HG03025 (cell line): ENCODE data around the gene ZNF777.

Experiments
- ATAC-seq: cut with Tn5 transposase; IDR thresholded peaks from one replicate; pipeline ENCODE4 v1.9.1; 2021; ENCODE audit warnings: mild to moderate bottlenecking, moderate library complexity; ENCODE audit not compliant: unreplicated experiment, low FRiP score

Gene ZNF777

GRCh38 chr7:149477494-149478443, 16.9 kb upstream of the ZNF777 start:
- no peak for ATAC-seq

DNA sequence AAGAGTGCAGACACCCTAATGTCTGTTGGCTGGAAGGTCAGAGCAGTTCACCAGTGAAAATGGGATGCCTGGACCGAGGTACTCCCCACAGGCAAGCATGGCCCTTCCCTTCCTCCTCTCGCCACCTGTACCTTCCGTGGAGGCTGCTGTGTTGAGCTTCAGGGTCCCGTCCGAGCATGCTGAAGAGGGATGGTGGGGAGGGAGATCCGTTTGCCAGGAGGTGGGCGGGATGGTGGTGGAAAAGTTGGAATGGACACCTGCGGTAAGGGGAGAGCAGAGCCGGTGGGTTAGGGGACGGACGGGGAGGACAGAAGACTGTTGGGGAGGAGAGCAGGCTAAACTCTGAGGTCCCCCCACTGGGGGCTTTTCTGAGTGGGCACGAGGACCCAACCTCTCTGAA, 15.9 kb upstream of the ZNF777 start:
- no peak for ATAC-seq

- no peak for ATAC-seq
Observed at GRCh38 chr7:149475121-149476045, 14.5 kb upstream of the ZNF777 start.

GRCh38 chr7:149474309-149475120, 13.7 kb upstream of the ZNF777 start:
- ATAC-seq, result no peak

GRCh38 chr7:149473251-149473650, 12.4 kb upstream of the ZNF777 start:
- ATAC-seq, result no peak

DNA sequence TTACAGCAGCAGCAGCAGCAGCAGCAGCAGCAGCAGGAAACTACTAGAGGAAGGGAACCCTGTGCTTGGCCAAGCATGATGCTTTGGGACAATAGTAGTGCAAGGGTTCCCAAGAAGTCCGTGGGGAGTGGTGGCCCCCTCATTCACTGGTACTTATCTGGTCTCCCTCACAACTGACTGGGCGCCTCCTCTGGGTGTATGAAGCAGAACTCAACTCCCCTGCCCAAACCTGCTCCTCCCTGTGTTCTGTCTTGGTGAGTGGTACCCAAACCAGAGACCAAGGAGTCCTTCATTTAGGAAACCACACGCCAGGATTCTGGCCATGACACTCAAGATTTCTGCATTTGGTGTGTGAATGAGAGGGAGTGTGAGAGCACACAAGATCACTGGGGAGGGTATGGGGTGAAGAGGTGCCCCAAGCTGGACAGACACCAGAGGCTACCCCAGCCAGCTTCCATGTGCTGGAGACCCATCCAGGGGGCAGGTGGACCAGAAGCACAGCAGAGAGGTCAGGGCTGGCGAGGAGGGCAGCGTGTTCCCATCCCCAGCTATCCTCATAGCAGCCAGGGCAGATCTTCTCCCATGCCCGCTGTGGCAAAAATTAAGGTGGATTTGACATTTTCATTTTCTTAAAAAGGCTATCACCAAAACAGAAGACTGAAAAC, 10.6 kb upstream of the ZNF777 start:
- ATAC-seq, result no peak

DNA sequence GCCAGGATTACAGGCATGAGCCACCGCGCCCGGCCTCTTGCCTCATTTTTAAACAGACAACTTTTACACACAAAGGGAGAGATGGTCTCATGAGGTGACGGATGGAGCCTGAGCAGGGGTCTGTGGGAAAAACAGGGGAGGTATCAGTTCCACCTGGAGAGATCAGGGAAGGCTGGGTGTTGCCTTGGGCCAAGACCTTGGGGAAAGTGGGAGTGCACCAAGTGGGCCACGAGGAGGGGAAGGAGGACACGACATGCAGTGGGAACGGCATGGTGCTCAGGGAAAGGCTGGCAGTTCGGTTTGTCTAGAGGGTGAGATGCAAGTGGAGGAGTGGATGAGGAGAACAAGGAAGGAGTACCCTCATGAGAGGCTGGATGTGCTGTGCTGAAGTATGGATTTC, 8.9 kb upstream of the ZNF777 start:
- no peak for ATAC-seq

DNA sequence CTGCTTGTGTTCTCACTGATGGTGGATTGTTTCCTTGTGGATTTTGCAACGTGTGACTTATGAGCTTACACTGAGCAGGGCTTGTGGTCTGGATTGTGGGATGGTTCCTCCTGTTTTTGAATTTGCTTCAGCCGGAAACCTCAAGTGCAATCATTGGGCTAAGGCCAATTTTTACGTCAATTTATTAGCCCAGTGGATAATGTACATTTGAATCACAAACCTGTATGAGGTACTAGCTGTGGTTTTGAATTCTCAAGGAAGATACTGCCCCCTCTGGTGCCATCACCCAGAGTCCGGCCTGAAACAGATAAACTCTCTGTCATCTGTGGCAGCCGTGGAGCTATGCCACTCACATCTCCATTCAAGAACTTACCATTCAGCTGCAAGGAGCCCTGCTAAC, 7.3 kb upstream of the ZNF777 start:
- no peak for ATAC-seq

DNA sequence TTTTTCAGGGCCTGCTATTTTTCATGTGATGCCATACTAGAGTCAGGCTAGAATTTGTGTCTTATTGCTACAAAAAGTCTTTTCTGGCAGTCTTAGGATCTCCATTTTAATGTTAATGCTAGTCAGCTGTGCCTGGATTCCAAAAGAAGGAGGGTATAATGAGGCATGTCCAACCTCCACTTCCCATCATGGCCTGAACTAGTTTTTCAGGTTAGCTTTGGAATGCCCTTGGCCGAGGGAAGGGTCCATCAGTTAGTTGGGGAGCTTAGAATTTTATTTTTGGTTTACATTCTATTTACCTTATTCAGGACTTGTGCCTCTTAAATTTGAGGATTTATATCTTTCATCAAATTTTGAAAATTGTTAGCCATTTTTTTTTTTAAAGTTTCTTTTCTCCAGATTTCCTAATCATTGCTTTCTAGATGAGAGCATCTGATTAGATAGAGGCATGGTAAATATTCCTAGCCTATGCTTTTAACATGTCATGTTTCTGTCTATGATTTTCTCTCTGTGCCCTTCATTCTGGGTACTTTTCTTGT, 6.5 kb upstream of the ZNF777 start:
- ATAC-seq, result no peak

DNA sequence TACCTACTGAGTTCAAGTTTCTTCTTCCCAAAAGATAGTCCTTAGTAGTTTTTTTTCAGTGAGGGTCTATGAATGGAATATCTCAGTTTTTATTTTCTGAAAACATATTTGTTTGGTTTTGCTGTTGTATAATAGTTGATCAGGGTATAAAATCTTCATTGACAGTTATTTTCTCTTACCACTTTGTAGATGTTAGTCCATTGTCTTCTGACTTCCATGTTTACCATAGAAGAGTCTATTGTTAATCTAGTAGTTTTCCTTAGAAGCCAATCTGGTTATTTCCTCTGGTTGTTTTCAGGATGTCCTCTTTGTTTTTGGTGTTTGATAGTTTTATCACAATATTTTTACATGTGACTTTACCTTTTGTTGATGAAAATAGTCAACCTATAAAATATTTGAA, 5.5 kb upstream of the ZNF777 start:
- ATAC-seq, result no peak

DNA sequence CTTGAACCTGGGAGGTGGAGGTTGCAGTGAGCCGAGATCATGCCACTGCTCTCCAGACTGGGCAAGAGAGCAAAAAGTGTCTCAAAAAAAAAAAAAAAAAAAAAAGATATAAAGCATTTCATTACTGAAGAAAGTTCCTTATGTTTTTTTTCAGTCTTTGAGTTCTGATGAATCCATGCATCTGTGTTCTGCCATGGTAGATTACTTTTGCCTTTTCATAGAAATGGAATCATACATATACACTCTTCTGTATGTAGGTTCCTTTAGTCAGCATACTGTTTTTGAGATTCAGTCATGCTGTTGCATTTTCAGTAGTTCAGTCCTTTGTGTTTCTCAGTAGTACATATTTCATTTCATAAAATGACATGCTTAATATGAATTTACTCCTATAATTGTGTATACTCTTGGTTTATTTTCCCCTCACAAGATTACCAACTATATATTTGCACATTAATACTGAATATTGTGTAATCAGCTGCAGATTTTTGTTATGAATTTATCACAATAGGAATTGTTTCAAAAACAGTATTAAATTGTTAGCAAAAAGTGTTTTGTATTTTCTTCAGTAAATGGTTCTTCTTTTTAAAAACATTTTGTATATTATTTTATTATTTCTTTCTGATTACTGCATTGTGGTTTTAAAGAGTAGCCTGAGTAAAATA, 2.8 kb upstream of the ZNF777 start:
- no peak for ATAC-seq

GRCh38 chr7:149462101-149462520, 1.2 kb upstream of the ZNF777 start:
- no peak for ATAC-seq

- ATAC-seq, result peak; percentile 36
Observed at GRCh38 chr7:149459540-149460452, 1.1 kb downstream of the ZNF777 start.

GRCh38 chr7:149459201-149459539, 1.7 kb downstream of the ZNF777 start:
- no peak for ATAC-seq

- ATAC-seq, result no peak
Observed at GRCh38 chr7:149458235-149458634, 2.6 kb downstream of the ZNF777 start.

DNA sequence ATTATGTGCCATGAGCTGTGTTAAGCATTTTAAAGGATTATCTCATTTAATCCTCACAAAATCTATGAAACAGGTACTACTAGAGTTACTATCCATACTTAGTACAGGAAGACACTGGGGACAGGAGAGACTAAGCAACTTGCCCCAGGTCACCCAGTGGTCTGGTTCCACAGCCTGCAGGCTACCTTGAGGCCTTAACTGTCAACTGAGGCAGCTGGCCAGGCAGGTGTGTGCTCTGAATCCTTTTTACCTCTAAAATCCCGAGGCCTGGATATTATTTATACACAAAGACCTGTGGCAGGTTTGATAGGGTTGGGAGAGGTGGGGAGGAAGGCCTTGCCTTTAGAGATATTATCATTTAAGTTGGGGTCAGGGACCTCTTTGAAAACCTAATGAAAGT, 3.1 kb downstream of the ZNF777 start:
- ATAC-seq, result no peak

- no peak for ATAC-seq
Observed at GRCh38 chr7:149456506-149457421, 4.1 kb downstream of the ZNF777 start.
